ENCODE data around the gene ZNF519.
"Not testable (repeated sequence)": the region's sequence is repeated elsewhere in the genome, so short reads cannot be mapped to it uniquely, and the experiment has no call there.

- TF ChIP-seq GABPA (IDR thresholded peaks at IDR 0.05; ENCODE audit: borderline replicate concordance, insufficient read depth, low read length); CTCF (IDR thresholded peaks at IDR 0.05; ENCODE audit: control extremely low read depth in 1 of 3, insufficient read depth in 1 of 3, low read depth in 1 of 3, low read length in 3 of 3); ATF2 (IDR thresholded peaks at IDR 0.05; ENCODE audit: low read length); USF2 (IDR thresholded peaks at IDR 0.05; ENCODE audit: low read length); TAF1 (IDR thresholded peaks at IDR 0.05; ENCODE audit: low read depth, low read length); ATF3 (IDR thresholded peaks at IDR 0.05; ENCODE audit: insufficient read depth, low read depth, low read length); YY1 (IDR thresholded peaks at IDR 0.05; ENCODE audit: low read depth, low read length); EZH2 (IDR thresholded peaks at IDR 0.05; ENCODE audit: low read depth, low read length, severe bottlenecking); PHF8 (conservative IDR thresholded peaks at IDR 0.05; ENCODE audit: low read depth, low read length); RFX5 (IDR thresholded peaks at IDR 0.05; ENCODE audit: borderline replicate concordance, low read depth, low read length): not testable (repeated sequence)
These were observed 40.2 kb upstream of the ZNF519 start for GRCh38 chr18:14172142-14173115.

Data from H1 (cell line).